T-helper 2 cell treated with Interferon-gamma antibody and Interleukin-4, amounts not matched to agents 100 ng/mL and 5 ng/mL, for 36 hours (primary cell): Measurements from ENCODE around the gene SLC41A2. TPM values are rescaled to one million over a fixed set of nuclear protein-coding genes. Genes with fewer than 3 reads are reported as not detected.
"Not testable (repeated sequence)": the region's sequence is repeated elsewhere in the genome, so short reads cannot be mapped to it uniquely, and the experiment has no call there.

ENCODE experiments used
- intact Hi-C: fragments of 100-400 bp; cut with micrococcal nuclease; formaldehyde crosslinking; loops from one replicate; pipeline ENCODE4 v1.15.1; 2023
- total RNA-seq: library from RNA; stranded (reverse); gene quantifications from 2 replicates; pipeline ENCODE4 v1.2.3, GENCODE V29; 2022

The SLC41A2 gene
- total RNA-seq, 1 donor from 2014 or later: 1.6 TPM

DNA sequence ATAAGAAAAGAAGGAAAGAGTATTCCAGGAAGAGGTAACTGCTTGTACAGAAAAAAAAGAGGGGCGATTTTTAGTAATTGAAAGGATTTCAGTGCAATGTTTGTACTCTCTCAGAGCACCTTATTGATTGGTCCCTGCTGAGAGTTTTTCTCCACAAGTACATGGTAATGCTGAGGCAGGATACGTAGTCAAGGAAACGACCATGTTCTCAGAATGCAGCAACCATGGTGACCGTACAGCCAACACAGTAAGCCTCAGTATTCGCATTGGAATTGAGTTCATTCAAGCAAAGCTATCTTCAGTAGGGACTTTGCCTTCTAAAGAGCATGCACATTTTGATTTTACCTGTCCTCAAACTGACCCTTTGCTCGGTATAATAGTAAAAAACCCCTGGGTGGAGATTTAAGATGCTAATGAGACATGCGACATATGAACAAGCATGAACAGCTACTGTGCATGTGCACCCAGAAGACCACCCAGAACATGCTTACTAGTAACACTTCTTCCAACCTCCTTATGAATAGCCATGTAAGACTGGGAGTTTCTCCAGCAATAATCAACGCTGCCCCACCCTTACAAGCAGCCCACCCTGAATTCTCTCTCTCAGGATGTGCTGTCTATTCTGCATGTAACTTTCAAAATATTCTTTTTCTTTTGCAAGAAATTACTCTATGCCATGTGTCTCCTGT, 6.2 kb upstream of the SLC41A2 start:
- intact Hi-C loops: no loop called here

DNA sequence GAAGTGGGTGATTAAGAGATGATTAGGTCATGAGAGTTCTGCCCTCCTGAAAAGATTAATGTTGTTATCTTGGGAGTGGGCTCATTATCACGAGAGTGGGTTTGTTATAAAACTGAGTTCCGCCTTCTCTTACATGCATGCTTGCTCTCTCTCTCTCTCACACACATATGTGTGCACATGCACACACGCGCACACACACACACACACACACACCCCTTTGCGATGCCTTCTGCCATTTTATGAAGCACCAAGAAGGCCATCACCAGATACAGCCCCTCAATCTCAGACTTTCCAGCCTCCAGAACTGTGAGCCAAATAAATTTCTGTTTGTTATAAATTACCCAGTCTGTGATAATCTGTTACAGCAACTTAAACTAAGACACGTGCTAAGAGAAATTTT, 5.7 kb upstream of the SLC41A2 start:
- intact Hi-C loops: no loop called here

DNA sequence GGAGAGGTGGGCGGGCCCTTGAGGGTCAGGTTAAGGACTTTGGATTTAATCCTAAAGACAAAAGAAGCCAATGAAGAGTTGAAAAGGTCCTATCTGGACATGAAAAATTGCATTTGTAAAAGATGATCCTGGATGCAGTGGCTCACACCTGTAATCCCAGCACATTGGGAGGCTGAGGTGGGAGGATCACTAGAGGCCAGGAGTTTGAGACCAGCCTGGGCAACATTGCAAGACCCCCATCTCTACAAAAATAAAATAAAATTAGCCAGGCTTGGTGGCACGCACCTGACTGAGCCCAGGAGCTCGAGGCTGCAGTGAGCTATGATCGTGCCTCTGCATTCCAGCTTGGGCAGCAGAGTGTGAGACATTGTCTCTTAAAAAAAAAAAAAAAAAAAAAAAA, 2.4 kb upstream of the SLC41A2 start:
- intact Hi-C loops: no loop called here

DNA sequence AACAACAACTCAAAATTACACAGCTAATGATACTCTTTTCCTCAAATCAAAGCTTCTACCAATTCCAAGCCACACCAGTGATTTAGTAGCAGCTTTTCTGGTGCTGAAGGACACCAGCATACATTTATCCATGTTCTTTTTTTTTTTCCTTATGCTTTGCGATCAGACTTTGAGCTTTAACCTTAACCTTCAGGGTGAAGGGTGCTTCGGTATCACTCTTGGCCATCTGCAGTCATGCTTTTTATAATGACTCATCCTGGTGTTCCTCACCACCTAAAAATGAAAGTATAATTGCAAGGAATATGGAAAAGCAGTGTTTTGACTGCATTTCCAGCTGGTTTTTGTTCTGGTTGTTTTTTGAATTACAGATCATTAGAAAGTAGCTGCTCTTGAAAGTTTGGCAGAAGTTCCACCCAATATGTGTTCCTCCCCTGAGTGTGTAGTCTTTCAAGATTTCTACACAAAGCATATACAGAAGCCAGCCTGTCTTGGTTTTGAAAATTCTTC, 1.3 kb upstream of the SLC41A2 start:
- intact Hi-C loops: loop anchor here (2.0 to 10.0 kb wide), 4 partner anchors 27 to 577 kb away; partner anchors contain the start of gene NOPCHAP1

DNA sequence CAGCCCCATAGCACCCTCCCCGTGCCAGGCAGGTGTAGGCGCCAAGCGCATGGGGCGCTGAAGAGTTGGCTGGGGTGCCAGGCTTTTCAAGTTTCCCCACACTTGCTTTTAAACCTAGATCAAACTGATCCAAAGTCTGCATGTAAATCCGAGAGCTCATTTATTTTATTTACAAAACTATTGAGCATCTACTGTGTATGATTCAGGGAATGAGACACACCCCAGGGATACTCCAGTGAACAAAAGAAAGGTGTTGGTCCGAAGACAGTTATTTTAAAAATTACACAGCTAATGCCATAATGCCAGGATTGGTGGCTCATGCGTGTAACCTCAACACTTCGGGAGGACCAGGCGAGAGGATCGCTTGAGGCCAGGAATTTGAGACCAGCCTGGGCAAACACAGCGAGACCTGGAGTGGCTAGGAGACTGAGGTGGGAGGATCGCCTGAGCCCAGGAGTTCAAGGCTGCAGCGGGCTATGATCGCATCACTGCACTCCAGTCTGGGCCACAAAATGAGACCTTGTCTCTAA, 780 bp upstream of the SLC41A2 start:
- intact Hi-C loops: loop anchor here (2.0 to 10.0 kb wide), 4 partner anchors 28 to 577 kb away; partner anchors contain the start of gene NOPCHAP1

DNA sequence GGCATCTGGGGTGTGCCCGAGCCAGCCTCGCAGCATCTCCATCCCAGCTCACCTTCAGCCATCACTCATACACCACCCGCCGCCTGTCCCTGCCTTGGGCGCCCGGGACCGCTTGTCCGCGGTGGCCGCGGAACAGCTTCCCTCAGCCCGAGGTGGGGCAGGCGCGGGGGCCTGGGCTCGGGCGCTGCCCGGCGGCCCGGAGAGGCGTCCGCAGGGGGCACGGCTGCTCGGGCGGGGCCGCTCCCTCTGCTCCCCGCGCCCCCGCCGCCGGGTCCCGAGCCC, 430 bp downstream of the SLC41A2 start:
- intact Hi-C loops: loop anchor here (5.0 to 10.0 kb wide), 3 partner anchors 97 to 575 kb away; no protein-coding TSS in a partner anchor

DNA sequence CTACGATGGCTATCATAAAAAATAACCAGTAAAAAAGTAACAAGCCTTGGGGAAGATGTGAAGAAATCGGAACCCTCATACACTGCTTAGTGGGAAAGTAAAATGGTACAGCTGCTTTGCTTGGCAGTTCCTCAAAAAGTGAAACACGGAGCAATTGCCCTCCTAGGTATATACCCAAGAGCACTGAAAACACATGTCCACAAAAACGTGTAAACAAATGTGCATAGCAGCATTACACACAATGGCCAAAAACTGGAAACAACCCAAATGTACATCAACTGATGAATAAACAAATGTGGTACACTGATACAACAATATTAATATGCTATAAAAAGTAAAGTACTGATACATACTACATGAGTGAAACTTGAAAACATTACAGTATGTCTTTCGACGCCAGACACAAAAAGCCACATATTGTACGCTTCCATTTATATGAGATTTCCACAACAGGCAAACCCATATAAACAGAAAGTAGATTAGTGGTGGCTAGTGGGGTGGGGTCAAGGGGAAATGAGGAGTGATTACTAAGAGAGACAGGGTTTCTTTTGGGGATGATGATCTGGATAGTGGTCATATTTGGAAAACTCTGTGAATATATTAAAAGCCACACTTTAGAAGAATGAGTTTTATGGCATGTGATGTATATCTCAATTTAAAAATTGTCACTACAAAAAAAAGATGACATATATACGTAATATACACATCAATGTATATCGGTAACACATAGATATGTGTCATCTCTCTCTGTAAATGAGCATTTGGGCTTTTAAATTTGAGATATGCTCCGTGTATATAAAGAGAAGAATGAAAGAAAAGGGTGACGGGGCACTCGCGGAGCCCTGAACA, 996 bp downstream of the SLC41A2 start:
- intact Hi-C loops: loop anchor here (5.0 to 10.0 kb wide), 3 partner anchors 98 to 575 kb away; no protein-coding TSS in a partner anchor

DNA sequence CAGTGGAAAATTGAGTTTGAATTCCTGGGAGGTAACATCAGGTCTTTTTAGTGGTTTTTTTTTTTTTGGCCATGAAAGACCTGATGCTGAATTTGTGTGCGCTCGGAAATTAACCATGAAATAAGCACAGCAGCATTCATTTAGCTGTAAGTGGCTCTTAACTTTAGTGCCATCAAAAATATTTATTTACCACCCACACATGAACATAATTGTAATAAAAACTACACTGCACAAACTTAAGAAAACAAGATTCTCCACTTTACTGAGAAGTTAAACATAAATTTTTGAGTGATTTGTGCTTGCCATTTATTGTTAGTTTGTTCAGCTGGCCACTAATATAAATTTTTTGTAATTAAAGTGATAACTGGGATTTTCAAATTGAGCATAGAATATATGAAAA, 2.4 kb downstream of the SLC41A2 start:
- intact Hi-C loops: loop anchor here (5.0 to 10.0 kb wide), 3 partner anchors 99 to 573 kb away; no protein-coding TSS in a partner anchor

DNA sequence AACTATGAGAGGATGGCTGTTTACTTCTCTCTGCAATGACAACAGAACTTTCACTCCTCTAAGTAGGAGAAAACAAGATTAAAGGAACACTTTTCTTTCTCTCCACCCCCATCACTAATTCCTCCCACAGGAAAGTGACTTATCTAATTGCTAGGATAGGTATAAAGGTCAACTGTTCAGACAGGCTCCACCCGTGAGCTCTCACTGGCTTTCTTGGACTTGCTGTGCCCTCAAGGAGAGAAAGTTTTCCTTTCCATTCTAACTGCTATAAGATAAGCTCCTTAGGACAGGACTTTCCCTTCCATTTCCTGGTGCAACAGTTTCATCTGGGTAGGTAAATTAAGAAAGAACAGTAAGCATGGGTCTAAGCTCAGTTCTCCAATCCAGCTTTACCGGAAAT, 4.8 kb downstream of the SLC41A2 start:
- intact Hi-C loops: loop anchor here (10.0 kb wide), 2 partner anchors 101 to 269 kb away; no protein-coding TSS in a partner anchor

DNA sequence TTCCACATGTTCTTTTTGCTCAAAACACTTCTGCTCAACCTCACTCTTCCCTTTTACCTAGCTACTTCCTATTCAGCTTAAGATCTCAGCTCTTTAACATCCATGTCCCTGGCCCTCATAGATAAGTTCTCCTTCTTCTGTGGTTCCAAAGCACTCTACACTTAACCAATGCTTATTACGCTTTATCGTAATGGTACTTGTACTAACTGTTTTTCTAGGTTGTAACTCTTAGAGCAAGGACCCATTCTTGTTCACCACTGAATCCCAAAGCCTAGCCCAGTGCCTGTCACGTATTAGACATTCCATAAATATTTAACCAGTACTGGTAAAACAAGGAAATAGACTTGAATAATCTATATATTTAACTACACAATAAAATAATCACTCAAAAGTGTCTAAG, 5.3 kb downstream of the SLC41A2 start:
- intact Hi-C loops: loop anchor here (10.0 kb wide), 2 partner anchors 102 to 268 kb away; no protein-coding TSS in a partner anchor

DNA sequence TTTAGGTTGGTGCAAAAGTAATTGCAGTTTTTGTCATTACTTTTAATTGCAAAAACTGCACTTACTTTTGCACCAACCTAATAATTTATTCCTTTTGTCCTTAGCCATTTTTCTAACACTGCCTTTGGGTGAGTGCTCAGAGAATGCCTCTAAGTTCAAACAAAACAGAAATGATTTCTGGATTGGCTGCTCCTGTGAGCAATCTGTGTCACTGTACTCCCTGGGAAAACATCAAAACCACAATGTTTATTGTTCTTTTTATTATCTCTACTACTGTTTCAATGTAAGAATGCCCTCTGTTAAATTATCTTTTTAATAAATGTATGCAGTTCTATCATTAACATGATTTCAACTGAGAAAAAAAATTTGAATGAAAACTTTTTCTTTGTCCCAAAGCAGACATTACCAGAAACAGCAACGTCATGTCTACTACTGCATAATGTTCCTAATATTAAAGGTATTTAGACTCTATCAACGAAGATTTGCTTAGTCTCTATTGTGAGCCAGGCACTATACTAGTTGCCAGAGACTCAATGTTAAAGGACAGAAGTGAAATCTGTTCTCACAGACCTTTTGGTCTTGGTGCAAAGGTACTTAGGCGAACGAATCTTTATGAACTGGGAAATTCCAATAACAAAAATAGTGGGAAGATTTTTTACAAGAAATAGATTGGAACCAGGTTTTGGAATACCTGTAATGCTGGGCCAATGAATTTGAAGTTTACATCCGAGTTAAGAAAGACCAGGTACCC, 6.2 kb downstream of the SLC41A2 start:
- intact Hi-C loops: loop anchor here (10.0 kb wide), 2 partner anchors 103 to 267 kb away; no protein-coding TSS in a partner anchor

DNA sequence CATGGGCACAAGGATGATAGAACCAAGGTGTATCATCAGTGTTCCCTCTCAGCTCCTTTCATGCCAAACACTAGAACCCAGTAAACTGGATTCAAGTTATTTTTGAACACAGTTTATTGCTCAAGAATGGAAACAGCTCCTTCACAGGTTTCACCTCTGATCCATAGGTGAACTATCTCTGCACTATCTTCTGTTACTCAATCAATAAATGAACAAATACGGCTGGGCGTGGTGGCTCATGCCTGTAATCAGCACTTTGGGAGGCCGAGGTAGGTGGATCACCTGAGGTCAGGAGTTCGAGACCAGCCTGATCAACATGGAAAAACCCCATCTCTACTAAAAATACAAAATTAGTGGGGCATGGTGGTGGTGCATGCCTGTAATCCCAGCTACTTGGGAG, 9.4 kb downstream of the SLC41A2 start:
- intact Hi-C loops: not testable (repeated sequence)

DNA sequence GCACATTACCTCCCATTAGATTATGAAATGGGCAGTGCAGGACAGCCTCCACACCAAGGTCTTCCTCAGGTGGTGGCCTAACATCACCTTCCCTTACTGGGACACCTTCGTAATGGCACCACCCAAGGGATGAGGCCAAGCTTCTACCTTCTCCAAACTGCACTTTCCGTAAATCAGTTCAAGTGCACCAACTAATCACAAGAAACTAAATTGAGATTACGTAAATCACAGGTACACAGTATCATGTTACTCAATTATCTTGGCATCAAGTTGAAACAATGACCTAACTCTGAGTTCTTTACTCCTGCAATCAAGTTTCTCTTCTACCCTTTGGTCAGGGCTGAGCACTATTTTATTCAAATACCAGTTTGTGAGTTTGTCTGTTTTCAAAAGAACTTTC, 13.8 kb downstream of the SLC41A2 start:
- intact Hi-C loops: no loop called here

DNA sequence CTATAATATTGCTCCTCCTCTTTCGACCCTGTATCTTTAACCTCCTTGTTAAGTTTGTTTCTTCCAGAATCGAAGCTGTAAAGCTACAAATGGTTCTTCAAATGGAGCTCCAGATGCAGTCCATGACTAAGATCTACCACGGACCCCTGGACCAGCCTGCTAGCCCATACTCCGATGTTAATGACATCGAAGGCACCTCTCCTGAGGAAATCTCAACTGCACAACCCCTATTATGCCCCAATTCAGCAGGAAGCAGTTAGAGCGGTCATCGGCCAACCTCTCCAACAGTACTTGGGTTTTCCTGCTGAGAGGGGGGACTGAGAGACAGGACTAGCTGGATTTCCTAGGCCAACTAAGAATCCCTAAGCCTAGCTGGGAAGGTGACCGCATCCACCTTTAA, 14.7 kb downstream of the SLC41A2 start:
- intact Hi-C loops: not testable (repeated sequence)

DNA sequence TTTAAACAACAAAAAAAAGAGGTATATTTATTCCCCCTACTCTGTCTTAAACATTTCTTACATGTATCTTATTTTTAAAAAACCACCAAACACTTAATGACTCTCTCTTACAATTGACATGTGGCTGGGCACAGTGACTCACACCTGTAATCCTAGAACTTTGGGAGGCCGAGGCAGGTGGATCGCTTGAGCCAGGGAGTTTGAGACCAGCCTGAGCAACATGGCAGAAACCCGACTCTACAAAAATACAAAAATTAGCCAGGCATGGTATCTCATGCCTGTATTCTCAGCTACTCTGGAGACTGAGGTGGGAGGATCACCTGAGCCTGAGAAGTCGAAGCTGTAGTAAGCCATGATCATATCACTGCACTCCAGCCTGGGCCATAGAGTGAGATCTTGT, 16.0 kb downstream of the SLC41A2 start:
- intact Hi-C loops: no loop called here

DNA sequence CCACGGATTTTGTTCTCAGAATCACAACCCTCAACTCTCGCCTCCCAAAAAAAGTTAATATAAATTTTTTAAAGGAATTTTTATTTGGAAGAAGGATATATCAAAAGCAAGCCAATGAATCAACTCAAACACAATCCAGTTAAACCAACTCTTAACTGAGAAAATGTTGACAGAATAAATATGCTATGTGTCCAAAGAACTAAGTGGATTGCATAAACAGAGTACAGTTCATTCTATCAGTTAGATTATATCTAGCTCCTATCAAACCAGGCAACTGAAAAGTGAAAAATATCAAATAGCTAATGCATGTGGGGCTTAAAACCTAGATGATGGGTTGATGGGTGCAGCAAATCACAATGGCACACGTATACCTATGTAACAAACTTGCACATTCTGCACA, 16.6 kb downstream of the SLC41A2 start:
- intact Hi-C loops: no loop called here

DNA sequence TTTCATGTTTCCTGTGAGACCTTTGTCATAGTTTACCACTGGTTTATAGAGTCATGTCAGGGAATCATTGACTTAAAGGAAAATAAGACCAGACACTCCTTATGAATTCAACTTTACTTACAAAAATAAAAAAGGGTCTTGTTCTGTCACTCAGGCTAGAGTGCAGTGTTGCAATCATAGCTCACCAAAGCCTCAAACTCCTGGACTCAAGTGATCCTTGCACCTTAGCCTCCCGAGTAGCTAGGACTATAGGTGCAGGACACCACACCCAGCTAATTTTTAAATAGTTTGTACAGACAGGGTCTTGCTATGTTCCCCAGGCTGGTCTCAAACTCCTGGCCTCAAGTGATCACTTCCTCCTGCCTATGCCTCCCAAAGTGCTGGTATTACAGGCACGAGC, 19.0 kb downstream of the SLC41A2 start:
- intact Hi-C loops: no loop called here

DNA sequence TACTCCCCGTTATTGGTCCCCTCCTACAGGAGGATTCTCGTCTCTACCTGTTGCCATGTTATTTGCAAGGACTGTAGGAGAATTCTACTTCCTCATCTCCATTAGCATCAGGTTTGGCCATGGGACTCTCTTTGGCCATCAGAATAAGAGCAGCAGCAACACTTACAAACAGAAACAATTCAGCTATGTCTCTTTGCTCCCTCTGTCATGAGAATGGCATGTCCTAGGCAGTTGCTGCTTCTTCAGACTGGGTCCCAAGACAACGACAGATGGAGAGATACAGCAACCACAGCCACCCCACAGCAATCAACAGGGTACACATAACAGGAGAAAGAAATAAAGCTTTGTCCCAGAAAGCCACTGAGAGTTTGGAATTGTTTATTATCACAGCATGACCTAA, 19.7 kb downstream of the SLC41A2 start:
- intact Hi-C loops: no loop called here

DNA sequence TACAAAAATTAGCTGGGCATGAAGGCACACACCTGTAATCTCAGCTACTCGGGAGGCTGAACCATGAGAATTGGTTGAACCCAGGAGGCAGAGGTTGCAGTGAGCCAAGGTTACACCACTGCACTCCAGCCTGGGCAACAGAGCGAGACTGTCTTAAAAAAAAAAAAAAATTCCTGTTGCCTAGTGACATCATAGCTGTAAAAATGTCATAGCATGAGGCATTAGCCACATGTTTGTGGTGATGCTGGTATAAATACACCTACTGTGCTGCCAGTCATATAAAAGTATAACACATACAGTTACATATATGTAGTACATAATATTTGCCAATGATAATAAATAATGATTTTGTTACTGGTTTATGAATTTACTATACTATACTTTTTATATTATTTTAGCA, 22.2 kb downstream of the SLC41A2 start:
- intact Hi-C loops: no loop called here

DNA sequence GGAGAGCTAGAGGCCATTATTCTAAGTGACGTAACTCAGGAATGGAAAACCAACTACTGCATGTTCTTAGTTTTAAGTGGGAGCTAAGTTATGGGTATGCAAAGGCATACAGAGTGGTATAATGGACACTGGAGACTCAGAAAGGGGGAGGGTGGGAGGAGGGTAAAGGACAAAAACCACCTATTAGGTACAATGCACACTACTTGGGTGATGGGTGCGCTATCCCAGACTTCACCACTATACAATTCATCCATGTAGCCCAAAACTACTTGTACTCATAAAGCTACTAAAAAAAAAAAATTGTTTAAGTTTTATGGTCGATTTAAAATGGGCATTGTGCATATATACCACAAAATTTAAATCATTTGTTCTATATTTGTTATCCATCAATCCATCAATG, 24.3 kb downstream of the SLC41A2 start:
- intact Hi-C loops: no loop called here

DNA sequence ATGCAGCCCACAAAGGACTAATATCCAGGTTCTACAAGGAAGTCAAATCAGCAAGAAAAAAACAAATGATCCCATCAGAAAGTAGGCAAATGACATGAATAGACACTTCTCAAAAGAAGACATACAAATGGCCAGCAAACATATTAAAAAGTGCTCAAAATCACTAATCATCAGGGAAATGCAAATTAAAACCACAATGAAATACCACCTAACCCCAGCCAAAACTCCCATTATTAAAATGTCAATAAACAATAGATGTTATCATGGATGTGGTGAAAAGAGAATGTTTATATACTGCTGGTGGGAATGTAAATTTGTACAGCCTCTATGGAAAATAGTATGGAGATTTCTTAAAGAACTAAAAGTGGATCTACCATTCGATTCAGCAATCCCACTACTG, 25.0 kb downstream of the SLC41A2 start:
- intact Hi-C loops: no loop called here
